GM12875 (cell line): Measurements from ENCODE around the gene TPGS1.

ENCODE experiments used
- H3K4me3 ChIP-seq: one replicate; pipeline ENCODE4 v1.5.1; 2011; ENCODE audit warnings: low read depth, low read length, control low read depth
- CTCF ChIP-seq: IDR thresholded peaks from 2 replicates; pipeline ENCODE4 v1.5.1; 2011; ENCODE audit warnings: low read depth, mild to moderate bottlenecking, control low read depth, inconsistent platforms, low read length, moderate library complexity, borderline replicate concordance; ENCODE audit not compliant: insufficient read depth

Gene TPGS1

GRCh38 chr19:469833-470232, 37.5 kb upstream of the TPGS1 start:
- no peak overlapping the region for H3K4me3 ChIP-seq

GRCh38 chr19:470701-471100, 36.6 kb upstream of the TPGS1 start:
- no peak for TF ChIP-seq CTCF
- H3K4me3 ChIP-seq = no peak overlapping the region

More at GRCh38 chr19:469833-470232, 37.5 kb upstream of the TPGS1 start:
- TF ChIP-seq CTCF = no peak

GRCh38 chr19:472005-472858, 35.1 kb upstream of the TPGS1 start:
- H3K4me3 ChIP-seq = no peak overlapping the region
- no peak for TF ChIP-seq CTCF

- H3K4me3 ChIP-seq = no peak overlapping the region
- TF ChIP-seq CTCF = no peak
Observed at GRCh38 chr19:474126-475078, 32.9 kb upstream of the TPGS1 start.

- TF ChIP-seq CTCF = no peak
- H3K4me3 ChIP-seq = no peak overlapping the region
Observed at GRCh38 chr19:475360-475759, 31.9 kb upstream of the TPGS1 start.

GRCh38 chr19:478236-478903, 28.9 kb upstream of the TPGS1 start:
- H3K4me3 ChIP-seq = no peak overlapping the region
- TF ChIP-seq CTCF = no peak
